ENCODE measurements around the gene OR51I1.

DNA sequence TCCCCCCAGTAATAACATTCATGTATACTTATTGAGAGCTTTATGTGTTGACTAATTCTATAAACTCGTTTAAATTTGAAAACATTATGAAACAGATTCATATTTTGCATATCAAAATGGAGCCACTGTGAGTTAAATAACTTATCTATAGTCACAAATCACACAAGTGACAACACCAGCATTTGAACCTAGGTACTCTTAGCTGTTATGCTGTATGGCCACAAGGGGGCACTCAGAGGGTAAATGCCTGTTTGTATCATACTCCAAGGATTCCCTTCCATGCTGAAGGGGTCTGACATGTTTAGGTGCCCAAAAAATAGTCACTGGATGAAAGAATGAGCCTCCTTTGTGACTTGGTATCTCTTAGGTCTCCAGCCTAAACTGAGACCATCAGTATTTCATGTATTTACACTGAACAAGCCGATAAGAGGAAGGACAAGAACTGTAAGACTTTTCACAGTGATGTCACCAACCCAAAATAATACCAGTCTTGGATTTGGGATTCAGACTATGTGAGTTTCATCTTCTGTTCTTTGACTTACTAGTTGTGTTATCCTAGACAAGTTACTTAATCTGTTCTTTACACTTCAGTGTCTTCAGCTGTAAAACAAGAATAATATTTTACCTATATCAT lies 35.0 kb upstream of the OR51I1 start:
- TF ChIP-seq, protein P1, sequence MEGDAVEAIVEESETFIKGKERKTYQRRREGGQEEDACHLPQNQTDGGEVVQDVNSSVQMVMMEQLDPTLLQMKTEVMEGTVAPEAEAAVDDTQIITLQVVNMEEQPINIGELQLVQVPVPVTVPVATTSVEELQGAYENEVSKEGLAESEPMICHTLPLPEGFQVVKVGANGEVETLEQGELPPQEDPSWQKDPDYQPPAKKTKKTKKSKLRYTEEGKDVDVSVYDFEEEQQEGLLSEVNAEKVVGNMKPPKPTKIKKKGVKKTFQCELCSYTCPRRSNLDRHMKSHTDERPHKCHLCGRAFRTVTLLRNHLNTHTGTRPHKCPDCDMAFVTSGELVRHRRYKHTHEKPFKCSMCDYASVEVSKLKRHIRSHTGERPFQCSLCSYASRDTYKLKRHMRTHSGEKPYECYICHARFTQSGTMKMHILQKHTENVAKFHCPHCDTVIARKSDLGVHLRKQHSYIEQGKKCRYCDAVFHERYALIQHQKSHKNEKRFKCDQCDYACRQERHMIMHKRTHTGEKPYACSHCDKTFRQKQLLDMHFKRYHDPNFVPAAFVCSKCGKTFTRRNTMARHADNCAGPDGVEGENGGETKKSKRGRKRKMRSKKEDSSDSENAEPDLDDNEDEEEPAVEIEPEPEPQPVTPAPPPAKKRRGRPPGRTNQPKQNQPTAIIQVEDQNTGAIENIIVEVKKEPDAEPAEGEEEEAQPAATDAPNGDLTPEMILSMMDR (IDR thresholded peaks at IDR 0.05; ENCODE audit: poor library complexity): peak; percentile 74
- TF ChIP-seq EZH2phosphoT487 (IDR thresholded peaks at IDR 0.05; ENCODE audit: low read depth, severe bottlenecking, unreplicated experiment): no peak
